Lower lobe of right lung (tissue), 2 donors: ENCODE data around the gene TNRC6A. TPM values are rescaled to one million over a fixed set of nuclear protein-coding genes. Genes with fewer than 3 reads are reported as not detected.
A peak's percentile ranks its signal among the peaks of the same experiment; 100 is the strongest.

ENCODE experiments used
- ATAC-seq, 2 donors: fragments of 200-7000 bp; cut with Tn5 transposase; one replicate each; pipeline ENCODE4 v1.9.1; 2020 to 2022; ENCODE audit warnings: mild to moderate bottlenecking in 2 of 2, moderate library complexity in 2 of 2
- DNase-seq: peaks from one replicate; pipeline ENCODE4 v3.0.0-alpha.2; 2020
- H3K27ac ChIP-seq: fragments of 200-600 bp; one replicate; pipeline ENCODE4 v1.8.0; 2022
- H3K27me3 ChIP-seq: fragments of 200-600 bp; one replicate; pipeline ENCODE4 v1.8.0; 2022; ENCODE audit warnings: low read depth
- H3K36me3 ChIP-seq: fragments of 200-600 bp; one replicate; pipeline ENCODE4 v1.8.0; 2022; ENCODE audit warnings: mild to moderate bottlenecking
- H3K4me1 ChIP-seq: fragments of 200-600 bp; one replicate; pipeline ENCODE4 v1.8.0; 2022
- H3K4me3 ChIP-seq: fragments of 200-600 bp; one replicate; pipeline ENCODE4 v1.8.0; 2022; ENCODE audit warnings: mild to moderate bottlenecking
- H3K9me3 ChIP-seq: fragments of 200-600 bp; one replicate; pipeline ENCODE4 v1.8.0; 2022
- CTCF ChIP-seq: fragments of 200-600 bp; IDR thresholded peaks from one replicate; pipeline ENCODE4 v1.8.0; 2022; ENCODE audit warnings: antibody characterized with exemption, mild to moderate bottlenecking
- intact Hi-C: fragments of 100-400 bp; cut with DNase I; formaldehyde crosslinking; loops from one replicate; pipeline ENCODE4 v1.11.0; 2022
- total RNA-seq: library from RNA; stranded (reverse); fragmentation: NEBNext Ultra II Directional; extraction: Animal tissue kit (Norgen Biotek cat#: 25700); gene quantifications from one replicate; pipeline ENCODE4 v1.2.1, GENCODE V29; 2021
- donor health status: DM: no; HTN: yes; CAD: no; lungs with severe emphysema.

Gene TNRC6A
- total RNA-seq, 1 donor from 2014 or later, result 49.4 TPM

- H3K27me3 ChIP-seq, result no peaks in the 10 kb centered on the region
Measured at GRCh38 chr16:24731722-24732419, 2.4 kb downstream of the TNRC6A start.

GRCh38 chr16:24734382-24734781 is 4.9 kb downstream of the TNRC6A start:
- TF ChIP-seq CTCF, result no peak
- ATAC-seq, result no peak
- DNase-seq, result no peak
- Histone ChIP-seq H3K9me3 (no peaks in the 10 kb centered on the region), H3K27me3 (no peaks in the 10 kb centered on the region), H3K4me3 (no peak overlapping the region), H3K27ac (no peak overlapping the region), H3K36me3 (peaks cover 15% of the 10 kb centered on the region), H3K4me1 (peaks cover 76% of the 10 kb centered on the region)
- intact Hi-C loops, result no loop called here

More at GRCh38 chr16:24731722-24732419, 2.4 kb downstream of the TNRC6A start:
- TF ChIP-seq CTCF, result no peak
- intact Hi-C loops, result no loop called here
- DNase-seq, result no peak
- ATAC-seq, result no peak
- Histone ChIP-seq H3K36me3 (peaks cover 15% of the 10 kb centered on the region), H3K27ac (no peak overlapping the region), H3K4me3 (peak overlapping the region; percentile 84), H3K9me3 (no peaks in the 10 kb centered on the region), H3K4me1 (peaks cover 62% of the 10 kb centered on the region)

- no peaks in the 10 kb centered on the region for H3K27me3 ChIP-seq
- peaks cover 76% of the 10 kb centered on the region for H3K4me1 ChIP-seq
- H3K9me3 ChIP-seq, result no peaks in the 10 kb centered on the region
- intact Hi-C loops, result no loop called here
- no peak for DNase-seq
- H3K27ac ChIP-seq, result peak overlapping the region; percentile 4
- H3K36me3 ChIP-seq, result peaks cover 15% of the 10 kb centered on the region
- TF ChIP-seq CTCF, result no peak
- ATAC-seq, result peak in 1 of 2 donors; percentile 24
- no peak overlapping the region for H3K4me3 ChIP-seq
Measured at GRCh38 chr16:24736758-24737157, 7.3 kb downstream of the TNRC6A start.

- peaks cover 14% of the 10 kb centered on the region for H3K36me3 ChIP-seq
Measured at GRCh38 chr16:24737391-24737871, 8.0 kb downstream of the TNRC6A start.

GRCh38 chr16:24737916-24738594 is 8.6 kb downstream of the TNRC6A start:
- H3K9me3 ChIP-seq, result no peaks in the 10 kb centered on the region
- TF ChIP-seq CTCF, result no peak
- intact Hi-C loops, result no loop called here
- no peaks in the 10 kb centered on the region for H3K27me3 ChIP-seq
- peaks cover 75% of the 10 kb centered on the region for H3K4me1 ChIP-seq
- H3K27ac ChIP-seq, result peak overlapping the region; percentile 5
- ATAC-seq (no peak), DNase-seq (no peak)
- H3K4me3 ChIP-seq, result no peak overlapping the region
- H3K36me3 ChIP-seq, result peaks cover 7% of the 10 kb centered on the region

More at GRCh38 chr16:24737391-24737871, 8.0 kb downstream of the TNRC6A start:
- intact Hi-C loops, result no loop called here
- H3K4me1 ChIP-seq, result peaks cover 76% of the 10 kb centered on the region
- no peak for TF ChIP-seq CTCF
- no peaks in the 10 kb centered on the region for H3K27me3 ChIP-seq
- ATAC-seq, result peak in 1 of 2 donors; percentile 57
- H3K27ac ChIP-seq, result peak overlapping the region; percentile 5
- no peaks in the 10 kb centered on the region for H3K9me3 ChIP-seq
- no peak overlapping the region for H3K4me3 ChIP-seq
- DNase-seq, result no peak
